PC-3 (cell line): ENCODE data around the gene MTG1. TPM values are rescaled to one million over a fixed set of nuclear protein-coding genes. Genes with fewer than 3 reads are reported as not detected.

Experiments
- ATAC-seq: fragments of 200-7000 bp; cut with Tn5 transposase; 2 replicates; pipeline ENCODE4 v1.9.1; 2020; ENCODE audit warnings: mild to moderate bottlenecking, moderate library complexity
- BruUV-seq: library from RNA; stranded (reverse); fragments of 400-500 nt; replicated peaks from 2 replicates; lab custom pipeline; 2021; lab: Mats Ljungman, UMichigan
- CTCF ChIA-PET: fragments of 300-600 bp; sonication (Branson Sonifier 250); formaldehyde crosslinking; loops from one replicate; lab custom pipeline; 2022; ENCODE audit warnings: antibody characterized with exemption; lab: Charles Lee
- POLR2A ChIA-PET: fragments of 300-600 bp; sonication (Branson Sonifier 250); formaldehyde crosslinking; loops from one replicate; lab custom pipeline; 2022; ENCODE audit warnings: antibody characterized with exemption; ENCODE audit not compliant: unreplicated experiment; lab: Charles Lee
- DNase-seq: peaks from one replicate; pipeline ENCODE4 v3.0.0-alpha.2; 2015
- H2AFZ ChIP-seq: fragments of 300-600 bp; sonication (generic); 2 replicates; pipeline ENCODE4 v1.6.0; 2016; ENCODE audit warnings: antibody characterized with exemption, low read length
- H3F3A ChIP-seq: fragments of 300-600 bp; sonication (generic); one replicate; pipeline ENCODE4 v1.6.0; 2017; ENCODE audit warnings: antibody characterized with exemption, low read length, control low read depth, mild to moderate bottlenecking; ENCODE audit not compliant: unreplicated experiment
- H3K27ac ChIP-seq: fragments of 300-600 bp; sonication (generic); 2 replicates; pipeline ENCODE4 v1.5.1; 2016; ENCODE audit warnings: mild to moderate bottlenecking, low read length
- H3K27me3 ChIP-seq: fragments of 300-600 bp; sonication (generic); 2 replicates; pipeline ENCODE4 v1.6.1; 2016; ENCODE audit warnings: low read length, mixed read lengths
- H3K36me3 ChIP-seq: fragments of 300-600 bp; sonication (generic); 2 replicates; pipeline ENCODE4 v1.6.1; 2016; ENCODE audit warnings: low read depth, mixed run types, low read length, mixed read lengths
- H3K4me1 ChIP-seq: fragments of 300-600 bp; sonication (generic); 2 replicates; pipeline ENCODE4 v1.5.1; 2016; ENCODE audit warnings: low read length; ENCODE audit not compliant: insufficient read depth
- H3K4me2 ChIP-seq: fragments of 300-600 bp; sonication (generic); 2 replicates; pipeline ENCODE4 v1.6.0; 2016; ENCODE audit warnings: low read length
- H3K4me3 ChIP-seq: fragments of 300-600 bp; sonication (generic); 2 replicates; pipeline ENCODE4 v1.5.1; 2016; ENCODE audit warnings: mild to moderate bottlenecking, low read length, mixed read lengths
- H3K79me2 ChIP-seq: fragments of 300-600 bp; sonication (generic); 2 replicates; pipeline ENCODE4 v1.6.1; 2017; ENCODE audit warnings: low read length, mixed read lengths
- H3K9ac ChIP-seq: fragments of 300-600 bp; sonication (generic); 2 replicates; pipeline ENCODE4 v1.6.0; 2016; ENCODE audit warnings: mild to moderate bottlenecking, low read length
- H3K9me2 ChIP-seq: fragments of 300-600 bp; sonication (generic); replicated peaks from 2 replicates; pipeline ENCODE4 v1.6.1; 2016; ENCODE audit warnings: mixed run types, low read length, mixed read lengths
- H3K9me3 ChIP-seq: fragments of 300-600 bp; sonication (generic); 2 replicates; pipeline ENCODE4 v1.6.1; 2016; ENCODE audit warnings: low read length, mixed read lengths
- H4K20me1 ChIP-seq: fragments of 300-600 bp; sonication (generic); 2 replicates; pipeline ENCODE4 v1.6.1; 2016; ENCODE audit warnings: low read length, mixed read lengths
- EZH2 ChIP-seq: fragments of 300-600 bp; sonication (generic); IDR thresholded peaks from one replicate; pipeline ENCODE4 v1.6.1; 2017; ENCODE audit warnings: antibody characterized with exemption, mild to moderate bottlenecking, low read length; ENCODE audit not compliant: unreplicated experiment
- EZH2phosphoT487 ChIP-seq: fragments of 300-600 bp; sonication (generic); IDR thresholded peaks from 2 replicates; pipeline ENCODE4 v1.6.1; 2018; ENCODE audit warnings: mild to moderate bottlenecking, antibody characterized with exemption, low read length, borderline replicate concordance
- intact Hi-C: fragments of 100-400 bp; cut with micrococcal nuclease; formaldehyde crosslinking; loops from 2 replicates; pipeline ENCODE4 v1.9.0; 2023
- total RNA-seq: library from RNA; depleted of rRNA; stranded (reverse); fragments of >200 nt; gene quantifications from 2 replicates; pipeline ENCODE4 v1.2.3, GENCODE V29; 2014
- TF ChIP-seq, protein P1 (sequence below): fragments of 300-600 bp; sonication (generic); conservative IDR thresholded peaks from 2 replicates; pipeline ENCODE4 v1.5.1; 2017; ENCODE audit warnings: antibody characterized with exemption, low read depth, mild to moderate bottlenecking, low read length

The MTG1 gene
- total RNA-seq, 1 experiment from 2014 or later = 39.4 TPM

DNA sequence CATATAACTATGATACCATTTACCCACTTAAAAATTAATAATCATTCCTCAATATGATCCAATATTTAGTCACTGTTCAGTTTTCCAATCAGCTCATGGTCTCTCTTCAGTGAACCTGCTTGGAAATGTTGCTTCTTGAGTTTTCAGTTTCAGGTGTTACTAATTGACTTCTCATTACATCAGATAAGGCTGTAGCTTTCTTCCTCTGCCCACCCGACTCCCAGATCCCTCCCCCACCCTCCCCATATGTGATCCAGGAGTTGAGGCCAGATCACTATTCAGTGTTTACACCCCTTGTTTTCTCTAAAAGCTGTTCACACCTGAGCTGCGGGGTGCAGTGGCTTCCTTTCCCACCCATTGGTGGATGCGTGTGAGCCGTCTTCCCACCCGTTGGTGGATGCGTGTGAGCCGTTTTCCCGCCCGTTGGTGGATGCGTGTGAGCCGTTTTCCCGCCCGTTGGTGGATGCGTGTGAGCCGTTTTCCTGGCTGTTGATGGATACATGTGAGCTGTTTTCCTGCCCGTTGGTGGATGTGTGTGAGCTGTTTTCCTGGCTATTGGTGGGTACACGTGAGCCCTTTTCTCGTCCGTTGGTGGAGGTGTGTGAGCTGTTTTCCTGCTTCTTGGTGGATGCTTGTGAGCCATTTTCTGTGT lies 3.2 kb upstream of the MTG1 start:
- TF ChIP-seq, protein P1, sequence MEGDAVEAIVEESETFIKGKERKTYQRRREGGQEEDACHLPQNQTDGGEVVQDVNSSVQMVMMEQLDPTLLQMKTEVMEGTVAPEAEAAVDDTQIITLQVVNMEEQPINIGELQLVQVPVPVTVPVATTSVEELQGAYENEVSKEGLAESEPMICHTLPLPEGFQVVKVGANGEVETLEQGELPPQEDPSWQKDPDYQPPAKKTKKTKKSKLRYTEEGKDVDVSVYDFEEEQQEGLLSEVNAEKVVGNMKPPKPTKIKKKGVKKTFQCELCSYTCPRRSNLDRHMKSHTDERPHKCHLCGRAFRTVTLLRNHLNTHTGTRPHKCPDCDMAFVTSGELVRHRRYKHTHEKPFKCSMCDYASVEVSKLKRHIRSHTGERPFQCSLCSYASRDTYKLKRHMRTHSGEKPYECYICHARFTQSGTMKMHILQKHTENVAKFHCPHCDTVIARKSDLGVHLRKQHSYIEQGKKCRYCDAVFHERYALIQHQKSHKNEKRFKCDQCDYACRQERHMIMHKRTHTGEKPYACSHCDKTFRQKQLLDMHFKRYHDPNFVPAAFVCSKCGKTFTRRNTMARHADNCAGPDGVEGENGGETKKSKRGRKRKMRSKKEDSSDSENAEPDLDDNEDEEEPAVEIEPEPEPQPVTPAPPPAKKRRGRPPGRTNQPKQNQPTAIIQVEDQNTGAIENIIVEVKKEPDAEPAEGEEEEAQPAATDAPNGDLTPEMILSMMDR = no peak
- no peak for TF ChIP-seq EZH2
- TF ChIP-seq EZH2phosphoT487 = no peak
- H3K4me1 ChIP-seq = peaks cover 9% of the 10 kb centered on the region
- H3K36me3 ChIP-seq = no peaks in the 10 kb centered on the region; the same call in 1 of the 2 replicates
- no peak for DNase-seq
- H3F3A ChIP-seq = no peaks in the 10 kb centered on the region
- no peak overlapping the region for H3K4me3 ChIP-seq
- ATAC-seq = no peak
- no peak overlapping the region for H2AFZ ChIP-seq
- no peak overlapping the region for H3K4me2 ChIP-seq
- no peaks in the 10 kb centered on the region for H3K9me3 ChIP-seq
- ChIA-PET POLR2A (interaction anchor here (0.5 kb wide), 1 partner anchor 15 kb away, joined by 5 read pairs; no protein-coding TSS in a partner anchor), CTCF (no interaction called here)
- H3K9me2 ChIP-seq = no peaks in the 10 kb centered on the region
- H3K79me2 ChIP-seq = peaks cover 16% of the 10 kb centered on the region
- no peak overlapping the region for H3K27ac ChIP-seq
- H3K27me3 ChIP-seq = no peaks in the 10 kb centered on the region
- H3K9ac ChIP-seq = no peak overlapping the region
- no TSS peak for BruUV-seq
- H4K20me1 ChIP-seq = no peaks in the 10 kb centered on the region
- intact Hi-C loops = no loop called here

DNA sequence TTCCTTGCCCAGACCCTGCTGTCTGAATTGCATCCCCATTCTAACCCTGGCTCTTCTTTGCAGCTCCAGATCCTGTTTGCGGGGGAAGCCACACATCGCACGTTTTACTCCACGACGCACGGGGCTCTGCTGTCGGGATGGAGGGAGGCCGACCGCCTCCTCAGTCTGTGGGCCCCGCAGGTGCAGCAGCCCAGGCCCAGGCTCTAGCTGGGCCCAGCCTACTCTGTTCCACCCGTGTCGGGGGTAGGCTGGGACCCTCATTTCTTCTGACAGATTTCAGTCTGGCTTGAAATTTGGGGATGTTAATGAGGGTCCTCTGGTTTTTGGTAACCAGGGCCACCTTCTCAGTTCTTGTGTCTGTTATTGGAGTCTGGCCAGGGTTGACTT lies 2.7 kb upstream of the MTG1 start:
- POLR2A ChIA-PET = interaction anchor here (0.5 kb wide), 1 partner anchor 15 kb away, joined by 5 read pairs; no protein-coding TSS in a partner anchor
- Histone ChIP-seq H3K27me3 (no peaks in the 10 kb centered on the region), H3K4me2 (no peak overlapping the region), H3K4me1 (peaks cover 15% of the 10 kb centered on the region), H3K4me3 (no peak overlapping the region), H3K36me3 (peaks cover 4% of the 10 kb centered on the region; the same call in 1 of the 2 replicates), H2AFZ (no peak overlapping the region), H4K20me1 (no peaks in the 10 kb centered on the region), H3K27ac (no peak overlapping the region), H3F3A (no peaks in the 10 kb centered on the region), H3K79me2 (peaks cover 22% of the 10 kb centered on the region), H3K9me3 (no peaks in the 10 kb centered on the region), H3K9ac (no peak overlapping the region), H3K9me2 (no peaks in the 10 kb centered on the region)
- no peak for DNase-seq
- intact Hi-C loops = no loop called here
- TF ChIP-seq EZH2phosphoT487 (no peak), EZH2 (no peak)
- TF ChIP-seq, protein P1 = no peak
- no TSS peak for BruUV-seq
- ATAC-seq = no peak
- CTCF ChIA-PET = no interaction called here
